GM21737 (cell line): ENCODE data around the gene EPHB1.

Source experiments
- ATAC-seq: cut with Tn5 transposase; IDR thresholded peaks from one replicate; pipeline ENCODE4 v1.9.1; 2021; ENCODE audit warnings: mild to moderate bottlenecking, moderate library complexity; ENCODE audit not compliant: unreplicated experiment

EPHB1 gene

GRCh38 chr3:135141672-135142071 lies 346.6 kb downstream of the EPHB1 start:
- ATAC-seq, result no peak

GRCh38 chr3:135142530-135142929 lies 347.5 kb downstream of the EPHB1 start:
- ATAC-seq, result no peak

- ATAC-seq, result no peak
Measured at GRCh38 chr3:135143474-135143873, 348.4 kb downstream of the EPHB1 start.

DNA sequence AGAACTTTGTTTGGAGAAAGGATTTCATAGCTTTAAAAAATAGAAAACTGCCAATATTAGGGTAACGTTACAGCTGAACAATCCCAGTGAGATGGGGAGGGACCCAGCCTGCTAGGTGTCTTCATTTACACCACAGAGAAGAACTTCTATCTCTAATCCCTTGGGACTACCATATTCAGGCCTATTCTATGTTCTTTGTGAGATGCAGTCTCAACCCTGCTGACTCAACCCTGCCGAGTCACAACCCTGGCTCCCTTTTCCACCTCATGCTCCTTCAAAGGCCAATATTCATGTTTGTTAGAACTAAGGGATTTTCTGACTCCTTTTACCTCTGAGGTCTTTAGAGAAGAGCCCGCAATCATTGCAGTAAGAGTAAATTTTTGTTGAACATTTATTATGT lies 350.5 kb downstream of the EPHB1 start:
- ATAC-seq, result no peak

GRCh38 chr3:135147657-135148056 lies 352.6 kb downstream of the EPHB1 start:
- no peak for ATAC-seq

GRCh38 chr3:135148398-135149020 lies 353.4 kb downstream of the EPHB1 start:
- no peak for ATAC-seq

DNA sequence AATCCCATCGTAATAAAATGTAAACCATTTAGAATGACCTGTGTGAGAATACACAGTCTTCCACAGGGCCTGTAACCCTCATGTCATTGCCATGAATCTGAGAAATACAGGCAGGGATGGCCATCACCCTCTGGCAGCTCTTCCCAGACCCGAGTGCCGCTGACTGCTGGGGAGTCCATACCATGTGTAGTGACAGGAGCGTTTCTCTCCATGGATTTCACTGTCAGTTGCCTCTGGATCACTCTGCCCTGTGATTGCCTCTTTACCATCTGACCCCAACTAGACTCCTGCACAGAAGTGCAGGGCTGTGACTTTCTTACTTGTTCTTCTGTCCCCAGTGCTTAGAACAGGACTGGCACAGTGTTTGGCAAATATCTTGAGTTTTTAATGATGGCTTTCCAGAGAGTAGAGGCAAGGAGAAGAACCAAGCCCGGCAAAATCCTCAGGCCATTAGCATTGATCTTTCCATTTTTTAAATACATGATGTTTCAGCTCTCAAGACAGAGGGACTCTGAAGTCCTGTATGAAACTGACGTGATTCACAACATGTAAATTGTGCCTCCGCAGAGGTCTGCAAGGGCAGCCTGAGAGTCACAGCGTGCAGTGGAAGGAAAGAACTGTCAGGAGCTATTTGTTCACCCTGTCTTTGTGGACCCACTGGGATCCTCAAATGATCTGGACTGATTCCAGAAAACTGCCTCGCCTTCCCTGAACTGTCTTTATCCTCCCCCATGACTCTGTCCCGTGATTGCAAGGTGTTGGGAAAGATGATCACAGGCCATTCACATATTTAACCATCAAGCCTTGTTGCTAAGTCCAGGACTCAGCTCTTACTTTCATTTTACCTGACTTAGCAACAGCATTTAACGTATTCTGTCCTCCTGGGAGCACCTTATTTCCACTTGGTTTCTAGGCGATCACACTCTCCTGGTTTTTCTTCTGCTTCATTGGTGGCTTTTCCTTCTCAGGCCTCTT lies 354.9 kb downstream of the EPHB1 start:
- no peak for ATAC-seq

GRCh38 chr3:135154186-135154585 lies 359.1 kb downstream of the EPHB1 start:
- ATAC-seq, result no peak

- no peak for ATAC-seq
Measured at GRCh38 chr3:135155228-135155627, 360.2 kb downstream of the EPHB1 start.

GRCh38 chr3:135155791-135156190 lies 360.7 kb downstream of the EPHB1 start:
- no peak for ATAC-seq

DNA sequence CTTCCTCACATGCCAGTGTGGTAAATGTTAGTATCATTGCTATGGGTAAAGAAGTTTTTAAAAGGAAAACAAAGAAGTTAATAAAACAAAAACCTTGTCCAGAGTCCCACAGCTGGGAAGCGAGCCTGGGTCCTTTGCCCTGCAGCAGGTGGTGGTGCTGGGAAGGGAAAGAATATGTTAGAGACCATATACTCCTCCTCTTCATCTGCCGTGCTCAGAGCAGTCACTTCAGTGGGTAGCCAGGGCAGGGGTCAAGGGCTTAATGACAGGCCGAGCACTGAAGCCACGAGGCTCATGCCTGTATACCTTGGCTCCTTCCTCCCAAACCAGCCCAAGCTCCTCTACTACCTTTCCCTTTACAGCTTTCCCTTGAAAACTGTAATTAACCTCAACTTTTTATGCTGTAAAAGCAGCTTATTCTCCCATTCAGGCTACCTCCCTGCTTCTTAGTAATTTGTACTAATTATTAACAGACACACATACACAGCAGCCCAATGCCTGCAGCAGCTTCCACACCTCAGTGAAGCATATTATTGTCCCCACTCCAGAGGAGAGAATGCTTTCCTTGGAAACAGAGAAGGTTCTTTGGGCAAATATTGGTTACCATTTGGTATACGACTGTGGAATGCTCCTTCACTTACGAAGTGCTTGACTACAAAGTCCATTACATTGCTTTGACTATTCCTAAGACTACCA lies 362.1 kb downstream of the EPHB1 start:
- no peak for ATAC-seq

GRCh38 chr3:135158520-135158919 lies 363.5 kb downstream of the EPHB1 start:
- ATAC-seq, result no peak

- ATAC-seq, result no peak
Measured at GRCh38 chr3:135159681-135160247, 364.7 kb downstream of the EPHB1 start.

GRCh38 chr3:135161425-135161824 lies 366.4 kb downstream of the EPHB1 start:
- ATAC-seq, result no peak

DNA sequence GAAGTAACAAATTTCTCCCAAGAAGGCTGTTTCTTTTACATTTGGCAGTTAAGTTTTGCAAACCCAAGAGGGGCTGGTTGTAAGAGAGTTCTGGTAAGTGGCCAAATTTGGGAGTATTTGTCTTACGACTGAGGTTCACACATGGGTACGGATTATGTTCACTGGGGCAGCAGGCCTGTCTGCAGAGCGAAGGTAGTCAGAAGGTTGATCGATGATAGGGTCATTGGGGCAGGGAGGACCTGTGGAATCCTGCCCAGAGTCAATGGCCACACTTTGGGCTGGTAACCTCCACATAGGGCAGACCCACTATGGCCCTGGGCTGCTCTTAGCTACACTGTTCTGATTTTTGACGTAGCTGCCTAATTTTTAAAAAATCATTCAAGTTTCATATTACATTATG lies 368.6 kb downstream of the EPHB1 start:
- ATAC-seq, result no peak

DNA sequence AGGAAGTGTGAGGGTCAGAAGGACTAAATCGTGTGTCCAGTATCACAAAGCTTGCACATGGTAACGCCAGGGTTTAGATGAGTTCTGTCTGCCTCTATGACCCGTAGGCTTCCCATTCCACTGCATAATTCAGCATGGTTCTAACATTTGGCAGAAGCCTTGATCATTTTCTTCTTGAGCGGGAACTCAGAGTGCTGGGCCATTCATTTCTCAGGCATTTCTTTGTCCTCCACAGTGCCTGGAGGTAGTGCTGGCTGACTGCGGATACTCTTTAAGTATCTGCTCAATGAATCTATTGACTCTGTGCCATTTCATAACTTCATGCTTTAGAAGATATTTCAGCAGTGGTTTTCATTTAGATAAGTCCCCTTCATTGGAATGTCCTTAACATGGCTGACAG lies 370.2 kb downstream of the EPHB1 start:
- no peak for ATAC-seq

DNA sequence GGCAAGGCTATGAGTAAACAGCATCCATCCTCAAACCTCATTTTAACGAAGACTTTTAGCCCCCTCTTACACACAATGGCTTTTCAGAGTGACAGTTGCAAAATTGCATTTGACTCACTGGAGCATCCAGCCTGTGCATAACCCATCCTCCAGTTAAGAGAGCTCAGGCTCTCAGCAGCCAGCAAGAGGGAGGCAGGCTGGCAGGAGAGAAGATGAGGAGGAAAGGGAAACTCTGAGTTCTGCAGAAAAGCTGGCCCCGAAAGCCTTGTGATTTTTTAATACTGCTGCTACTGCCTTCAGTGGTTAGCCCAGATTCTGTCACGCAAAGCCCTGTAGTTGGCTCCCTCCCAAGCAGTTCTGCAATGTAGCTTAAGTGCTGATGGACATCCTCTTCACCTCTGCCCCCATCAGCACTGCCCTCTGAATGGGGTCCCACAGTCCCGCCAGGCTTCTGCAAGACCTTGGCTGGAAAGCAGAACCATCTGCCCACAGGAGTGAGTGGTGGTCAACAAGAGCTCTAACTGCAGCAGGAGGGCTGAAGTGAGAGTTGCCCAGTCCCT lies 371.3 kb downstream of the EPHB1 start:
- ATAC-seq, result no peak

DNA sequence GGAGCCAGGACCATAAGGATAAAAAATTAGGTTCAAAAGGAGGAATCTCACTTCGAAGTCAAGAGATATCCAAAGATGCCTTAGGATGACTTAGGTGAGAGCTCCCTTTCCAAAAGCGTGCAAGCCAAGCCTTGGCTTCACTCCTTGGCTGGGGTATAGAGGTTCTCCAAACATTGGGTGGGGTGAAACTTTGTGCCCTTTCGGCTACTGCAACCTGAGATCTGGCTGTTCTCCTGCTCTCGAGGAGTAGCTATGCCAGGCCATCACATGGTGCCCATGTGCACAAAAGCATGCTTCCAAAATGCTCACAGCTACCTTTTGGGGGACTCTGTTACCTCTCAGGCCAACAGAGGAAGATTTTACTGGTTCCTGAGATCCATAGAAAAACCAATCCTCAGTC lies 373.8 kb downstream of the EPHB1 start:
- no peak for ATAC-seq

DNA sequence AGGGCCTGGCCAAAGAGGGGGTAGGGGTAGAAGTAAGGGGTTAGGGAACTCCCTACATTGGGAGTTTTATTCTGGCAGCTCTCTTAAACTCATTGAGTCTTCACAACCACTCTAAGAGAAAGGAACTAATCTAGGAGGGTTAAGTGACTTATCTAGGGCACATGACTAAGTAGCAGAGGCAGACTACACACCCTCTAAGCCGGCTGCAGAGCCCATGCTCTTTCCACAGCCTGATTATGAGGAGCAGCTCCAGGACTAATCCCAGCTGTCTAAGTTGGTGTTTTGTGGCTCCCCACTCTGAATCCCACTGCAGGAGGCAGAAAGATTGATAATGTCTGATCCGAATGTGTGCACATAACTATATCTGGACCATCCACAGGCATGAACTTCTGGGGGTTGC lies 374.6 kb downstream of the EPHB1 start:
- ATAC-seq, result no peak

GRCh38 chr3:135170732-135171131 lies 375.7 kb downstream of the EPHB1 start:
- ATAC-seq, result no peak
